BLaER1 treated with 17β-estradiol and CSF1 and Interleukin-3, amounts not matched to agents 10 nM and 100 nM (cell line): ENCODE measurements around the gene SPATA24.

Source experiments
- H3K27ac ChIP-seq, 11 experiments: shearing (Covaris generic); formaldehyde crosslinking; 2 replicates each; pipeline ENCODE4 v1.8.1; 2022
- H3K27me3 ChIP-seq, 11 experiments: shearing (Covaris generic); formaldehyde crosslinking; 2 replicates each; pipeline ENCODE4 v1.8.1; 2022
- H3K36me3 ChIP-seq, 11 experiments: shearing (Covaris generic); formaldehyde crosslinking; 2 replicates each; pipeline ENCODE4 v1.8.1; 2022
- H3K4me1 ChIP-seq, 10 experiments: shearing (Covaris generic); formaldehyde crosslinking; 2 replicates each; pipeline ENCODE4 v1.8.1; 2022
- H3K4me2 ChIP-seq, 11 experiments: shearing (Covaris generic); formaldehyde crosslinking; 2 replicates each; pipeline ENCODE4 v1.8.1; 2022
- H3K4me3 ChIP-seq, 10 experiments: shearing (Covaris generic); formaldehyde crosslinking; 2 replicates each; pipeline ENCODE4 v1.8.1; 2022
- H3K9ac ChIP-seq, 11 experiments: shearing (Covaris generic); formaldehyde crosslinking; 2 replicates each; pipeline ENCODE4 v1.8.1; 2022
- H3K9me3 ChIP-seq, 11 experiments: shearing (Covaris generic); formaldehyde crosslinking; replicated peaks in 1 of 11; 2 replicates each; pipeline ENCODE4 v1.8.1; 2022
- H4K20me1 ChIP-seq, 11 experiments: shearing (Covaris generic); formaldehyde crosslinking; 2 replicates each; pipeline ENCODE4 v1.8.1; 2022
- Cebpa-rat ChIP-seq, 11 experiments: shearing (Covaris generic); IDR thresholded peaks; 2 replicates each; pipeline ENCODE4 v1.8.1; 2022

SPATA24 gene

DNA sequence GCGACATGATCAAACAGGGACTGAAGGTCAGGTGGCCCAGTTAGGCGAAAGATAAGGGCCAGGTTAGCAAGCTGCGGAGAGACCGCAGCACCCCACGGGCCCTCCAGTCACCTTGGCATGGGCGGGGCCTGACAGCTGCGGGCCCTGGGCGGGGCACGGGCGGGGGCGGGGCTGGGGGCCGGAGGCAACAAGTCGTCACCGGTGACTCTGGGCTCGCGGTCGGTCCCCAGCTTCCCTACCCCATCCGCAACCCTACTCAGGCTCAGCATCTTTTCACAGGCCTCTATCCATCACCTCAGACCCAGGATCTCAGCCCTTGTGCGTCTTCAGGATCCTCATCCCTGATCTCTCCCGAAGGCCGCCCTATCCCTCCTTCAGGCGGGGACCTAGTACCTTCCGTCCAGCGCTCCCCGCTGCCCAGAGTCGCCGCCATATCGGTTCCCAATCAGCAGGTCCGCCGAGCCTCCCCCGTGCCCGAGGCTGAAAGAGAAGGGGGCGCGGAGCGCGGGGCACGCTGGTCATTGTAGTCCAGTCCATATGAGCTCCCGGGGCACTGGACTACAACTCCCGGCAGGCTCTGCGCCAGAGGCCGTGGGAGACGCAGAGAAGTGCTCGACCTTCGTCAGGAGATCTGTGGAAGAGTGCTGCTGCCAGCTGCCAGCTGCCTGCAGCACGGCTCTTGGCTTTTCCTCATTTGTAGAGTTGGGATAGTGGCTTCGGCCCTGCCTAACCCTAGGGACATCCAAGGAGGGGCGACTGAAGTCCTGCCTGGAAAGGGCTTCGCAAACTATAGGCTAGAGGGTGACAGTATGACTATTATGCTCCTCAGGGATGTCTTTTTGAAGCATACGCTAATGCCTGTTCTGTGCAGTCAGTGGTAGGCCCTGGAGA is 35.4 kb upstream of the SPATA24 start, which contains the start of gene DNAJC18:
Gene DNAJC18, minus strand, starts transcription at position 513 of the 891 bp plus-strand sequence. Its CDS starts 80 bp downstream, at position 433.
- Histone ChIP-seq H3K4me3 (peak within 1 kb of the TSS; percentile 71 to 90 (median 80)), H3K9me3 (no peaks in the 10 kb centered on the region)

GRCh38 chr5:139438707-139439012 is 34.8 kb upstream of the SPATA24 start:
- peaks cover 6 to 31% (median 18%) of the 10 kb centered on the region in 11 experiments; a peak in 12 of 22 replicates for H3K36me3 ChIP-seq
- peak overlapping the region; percentile 71 to 90 (median 80) for H3K4me3 ChIP-seq
- peak overlapping the region; percentile 24 to 94 (median 90); a peak in 14 of 22 replicates for H3K9ac ChIP-seq
- H3K4me2 ChIP-seq: peak overlapping the region; percentile 73 to 94 (median 80)
- H3K4me1 ChIP-seq: peaks cover 22 to 38% (median 29%) of the 10 kb centered on the region in 10 experiments
- no peaks in the 10 kb centered on the region for H3K27me3 ChIP-seq
- no peaks in the 10 kb centered on the region for H4K20me1 ChIP-seq
- no peaks in the 10 kb centered on the region for H3K9me3 ChIP-seq
- 0 out of 22 replicates have a peak overlapping the region, but pooled peaks of 2 of the 11 experiments have one; percentile 87 to 94 for H3K27ac ChIP-seq
- TF ChIP-seq Cebpa-rat (IDR thresholded peaks at IDR 0.05): no peak

More for the DNA sequence above, 35.4 kb upstream of the SPATA24 start, which contains the start of gene DNAJC18:
- Histone ChIP-seq H3K36me3 (peaks cover 6 to 27% (median 13%) of the 10 kb centered on the region in 11 experiments; a peak in 9 of 22 replicates), H3K27me3 (no peaks in the 10 kb centered on the region), H3K27ac (peak within 1 kb of the TSS; percentile 83 to 96 (median 91)), H3K9ac (peak within 1 kb of the TSS; percentile 82 to 94 (median 90)), H3K4me1 (peaks cover 28 to 44% (median 35%) of the 10 kb centered on the region in 10 experiments), H3K4me2 (peak within 1 kb of the TSS; percentile 73 to 94 (median 80)), H4K20me1 (no peaks in the 10 kb centered on the region)
- no peak for TF ChIP-seq Cebpa-rat (IDR thresholded peaks at IDR 0.05)

GRCh38 chr5:139435676-139436075 is 31.8 kb upstream of the SPATA24 start:
- no peaks in the 10 kb centered on the region for H3K9me3 ChIP-seq
- peaks cover 12 to 20% (median 14%) of the 10 kb centered on the region in 10 experiments for H3K4me1 ChIP-seq
- H3K4me2 ChIP-seq: no peak overlapping the region
- no peak overlapping the region for H3K9ac ChIP-seq
- no peak for TF ChIP-seq Cebpa-rat (IDR thresholded peaks at IDR 0.05)
- no peaks in the 10 kb centered on the region for H3K27me3 ChIP-seq
- peaks cover 6 to 42% (median 21%) of the 10 kb centered on the region in 11 experiments; a peak in 12 of 22 replicates for H3K36me3 ChIP-seq
- no peak overlapping the region for H3K27ac ChIP-seq
- no peak overlapping the region for H3K4me3 ChIP-seq
- no peaks in the 10 kb centered on the region for H4K20me1 ChIP-seq

GRCh38 chr5:139431706-139432105 is 27.8 kb upstream of the SPATA24 start:
- no peak for TF ChIP-seq Cebpa-rat (IDR thresholded peaks at IDR 0.05)
- peaks cover 13 to 55% (median 35%) of the 10 kb centered on the region in 11 experiments; a peak in 20 of 22 replicates for H3K36me3 ChIP-seq

DNA sequence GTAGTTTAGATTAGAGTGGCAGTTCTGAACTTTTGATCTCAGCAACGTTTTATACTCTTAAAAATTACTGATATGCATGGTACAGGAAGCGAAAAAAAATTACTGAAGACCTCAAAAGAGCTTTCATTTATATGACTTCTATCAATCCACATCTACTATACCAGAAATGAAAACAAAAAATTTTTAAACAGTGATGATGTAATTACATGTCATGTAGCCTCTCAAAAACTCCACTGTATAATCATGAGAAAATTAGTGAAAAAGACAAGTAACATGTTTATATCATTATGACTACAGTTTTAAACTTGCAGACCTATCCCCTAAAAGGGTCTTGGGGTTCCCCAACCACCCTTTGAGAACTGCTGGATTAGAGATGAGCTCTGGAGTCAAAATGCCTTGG is 26.1 kb upstream of the SPATA24 start:
- H3K4me3 ChIP-seq: no peak overlapping the region

More at GRCh38 chr5:139431706-139432105, 27.8 kb upstream of the SPATA24 start:
- H3K9me3 ChIP-seq: no peaks in the 10 kb centered on the region
- H3K4me3 ChIP-seq: no peak overlapping the region
- no peak overlapping the region for H3K4me2 ChIP-seq
- H3K9ac ChIP-seq: no peak overlapping the region
- H4K20me1 ChIP-seq: no peaks in the 10 kb centered on the region
- H3K27ac ChIP-seq: no peak overlapping the region
- no peaks in the 10 kb centered on the region for H3K4me1 ChIP-seq
- H3K27me3 ChIP-seq: no peaks in the 10 kb centered on the region

DNA sequence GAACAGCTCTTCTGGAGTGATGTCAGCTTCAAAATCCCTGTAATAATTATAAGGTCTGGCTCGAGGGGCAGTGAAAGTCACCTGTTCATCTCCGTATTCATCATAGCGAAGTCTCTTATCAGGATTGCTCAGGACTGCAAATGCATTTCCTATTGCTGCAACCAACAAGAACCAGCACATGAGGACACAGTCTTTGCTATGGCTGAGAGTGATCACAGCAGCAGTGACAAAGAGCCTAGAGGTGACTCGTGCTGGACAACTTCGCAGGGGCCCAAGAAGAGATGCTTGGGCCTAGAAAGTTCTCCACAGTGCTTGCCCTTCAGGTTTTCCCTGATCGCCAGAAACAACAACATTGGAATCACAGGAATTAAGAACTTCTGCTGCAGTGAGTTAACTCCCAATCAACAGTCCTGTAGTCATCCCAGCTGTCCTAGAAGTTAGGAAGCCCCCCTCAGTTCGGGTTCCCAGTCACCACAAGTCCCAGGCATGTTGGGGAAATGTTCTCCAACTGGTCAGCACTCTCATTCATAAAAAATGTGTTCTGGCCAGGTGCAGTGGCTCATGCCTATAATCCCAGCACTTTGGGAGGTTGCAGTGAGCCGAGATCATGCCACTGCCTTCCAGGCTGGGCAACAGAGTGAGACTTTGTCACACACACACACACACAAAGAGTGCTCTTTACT is 22.5 kb upstream of the SPATA24 start:
- peaks cover 0 to 22% (median 11%) of the 10 kb centered on the region in 10 experiments; a peak in 11 of 20 replicates for H3K4me1 ChIP-seq
- H3K4me3 ChIP-seq: no peak overlapping the region
- no peaks in the 10 kb centered on the region for H3K27me3 ChIP-seq
- no peak overlapping the region for H3K9ac ChIP-seq
- TF ChIP-seq Cebpa-rat (IDR thresholded peaks at IDR 0.05): no peak
- H4K20me1 ChIP-seq: no peaks in the 10 kb centered on the region
- H3K4me2 ChIP-seq: no peak overlapping the region
- peaks cover 18 to 68% (median 45%) of the 10 kb centered on the region in 11 experiments for H3K36me3 ChIP-seq
- H3K9me3 ChIP-seq: no peaks in the 10 kb centered on the region
- H3K27ac ChIP-seq: no peak overlapping the region

More for the DNA sequence above, 26.1 kb upstream of the SPATA24 start:
- H3K27ac ChIP-seq: no peak overlapping the region
- H4K20me1 ChIP-seq: no peaks in the 10 kb centered on the region
- TF ChIP-seq Cebpa-rat (IDR thresholded peaks at IDR 0.05): no peak
- H3K9me3 ChIP-seq: no peaks in the 10 kb centered on the region
- no peak overlapping the region for H3K4me2 ChIP-seq
- H3K36me3 ChIP-seq: peaks cover 20 to 71% (median 43%) of the 10 kb centered on the region in 11 experiments; a peak in 21 of 22 replicates
- no peaks in the 10 kb centered on the region for H3K27me3 ChIP-seq
- H3K9ac ChIP-seq: no peak overlapping the region
- H3K4me1 ChIP-seq: no peaks in the 10 kb centered on the region

- no peaks in the 10 kb centered on the region for H4K20me1 ChIP-seq
- no peak overlapping the region for H3K27ac ChIP-seq
- no peaks in the 10 kb centered on the region for H3K9me3 ChIP-seq
- TF ChIP-seq Cebpa-rat (IDR thresholded peaks at IDR 0.05): no peak
- H3K4me1 ChIP-seq: peaks cover 0 to 24% (median 11%) of the 10 kb centered on the region in 10 experiments; a peak in 13 of 20 replicates
- H3K27me3 ChIP-seq: no peaks in the 10 kb centered on the region
- H3K4me3 ChIP-seq: no peak overlapping the region
- H3K4me2 ChIP-seq: no peak overlapping the region
- H3K9ac ChIP-seq: no peak overlapping the region
- peaks cover 21 to 68% (median 46%) of the 10 kb centered on the region in 11 experiments for H3K36me3 ChIP-seq
Observed at GRCh38 chr5:139425497-139425896, 21.6 kb upstream of the SPATA24 start.

DNA sequence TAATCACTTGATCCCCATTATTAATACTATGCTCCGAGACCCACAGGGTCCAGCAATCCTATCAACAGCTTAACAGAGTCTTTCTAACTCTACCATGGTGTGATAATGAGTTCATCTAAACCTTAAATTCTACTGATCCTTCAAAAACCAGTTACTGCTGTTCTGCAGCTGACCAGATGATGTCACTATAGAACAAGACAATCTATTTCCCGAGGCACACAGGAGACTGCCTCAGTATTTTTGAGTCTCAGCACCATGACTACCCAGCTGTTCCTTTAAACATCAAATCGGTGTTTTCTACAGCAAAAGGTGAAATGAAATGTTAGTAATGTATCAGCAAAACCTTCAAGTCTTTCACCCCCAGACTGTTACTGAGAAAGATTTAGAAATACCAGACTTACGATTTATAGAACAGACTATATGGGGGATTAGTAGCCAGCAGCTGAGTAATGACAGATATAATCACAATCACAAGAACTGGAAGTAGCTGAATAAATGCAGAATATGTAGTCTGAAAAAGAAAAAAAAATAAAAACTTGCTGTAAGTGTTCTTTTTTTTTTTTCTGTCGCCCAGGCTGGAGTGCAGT is 18.5 kb upstream of the SPATA24 start:
- no peaks in the 10 kb centered on the region for H3K27me3 ChIP-seq
- no peaks in the 10 kb centered on the region for H4K20me1 ChIP-seq
- peaks cover 28 to 51% (median 36%) of the 10 kb centered on the region in 10 experiments for H3K4me1 ChIP-seq
- TF ChIP-seq Cebpa-rat (IDR thresholded peaks at IDR 0.05): no peak
- H3K9ac ChIP-seq: no peak overlapping the region
- H3K4me3 ChIP-seq: no peak overlapping the region
- H3K4me2 ChIP-seq: no peak overlapping the region
- peaks cover 17 to 70% (median 41%) of the 10 kb centered on the region in 11 experiments for H3K36me3 ChIP-seq
- H3K9me3 ChIP-seq: no peaks in the 10 kb centered on the region; a peak in 1 of 22 replicates
- H3K27ac ChIP-seq: peak overlapping the region in 1 of 11 experiments; percentile 41; a peak in 1 of 22 replicates
